HEK293 (cell line): ENCODE results near the gene HTR7.
A peak's percentile ranks its signal among the peaks of the same experiment; 100 is the strongest.

Source experiments
- CTCF ChIA-PET: fragments of 350-600 bp; formaldehyde crosslinking; extraction: SDS; loops from one replicate; lab custom pipeline; 2021; ENCODE audit warnings: antibody characterized with exemption; lab: Yijun Ruan, JAX
- POLR2A ChIA-PET: fragments of 300-600 bp; formaldehyde crosslinking; extraction: SDS; loops from one replicate; lab custom pipeline; 2020; ENCODE audit warnings: antibody characterized with exemption, inconsistent platforms; lab: Yijun Ruan, JAX
- H3K27ac ChIP-seq: fragments of 200-500 bp; sonication (Bioruptor generic); 2 replicates; pipeline ENCODE4 v1.5.1; 2014; ENCODE audit warnings: low read depth, low read length, control low read depth, inconsistent platforms; ENCODE audit errors: extremely low read depth
- H3K36me3 ChIP-seq, 2 experiments: fragments of 200-500 bp in 1 of 2; sonication (Bioruptor generic) in 1 of 2; 1 replicate in 1 of 2; 2 replicates in 1 of 2; pipeline ENCODE4 v1.5.1; 2014 to 2017; ENCODE audit warnings: inconsistent platforms in 2 of 2, low read length in 2 of 2; ENCODE audit not compliant: control insufficient read depth in 2 of 2, insufficient read depth in 1 of 2
- H3K4me1 ChIP-seq: fragments of 200-500 bp; sonication (Bioruptor generic); 2 replicates; pipeline ENCODE4 v1.5.1; 2014; ENCODE audit warnings: mild to moderate bottlenecking, low read length, inconsistent platforms; ENCODE audit not compliant: control insufficient read depth, insufficient read depth
- H3K4me3 ChIP-seq: 2 replicates; pipeline ENCODE4 v1.5.1; 2011; ENCODE audit warnings: low read depth, mild to moderate bottlenecking, control low read depth, low read length, moderate library complexity
- H3K9me3 ChIP-seq: fragments of 200-500 bp; sonication (Bioruptor generic); 2 replicates; pipeline ENCODE4 v1.5.1; 2014; ENCODE audit warnings: low read depth, low read length, inconsistent platforms; ENCODE audit not compliant: control insufficient read depth, insufficient read depth
- HOXC10 ChIP-seq: sonication (generic); formaldehyde crosslinking; IDR thresholded peaks from 2 replicates; pipeline ENCODE4 v1.8.1; 2023; ENCODE audit warnings: mild to moderate bottlenecking, missing genetic modification reagents
- KLF10 ChIP-seq: fragments of 450-650 bp; IDR thresholded peaks from 2 replicates; pipeline ENCODE4 v1.5.1; 2018; ENCODE audit warnings: missing biosample characterization, mild to moderate bottlenecking, missing genetic modification characterization
- KLF7 ChIP-seq: fragments of 450-650 bp; formaldehyde crosslinking; IDR thresholded peaks from 2 replicates; pipeline ENCODE4 v1.5.1; 2016; ENCODE audit warnings: missing biosample characterization, missing genetic modification characterization, borderline replicate concordance
- REPIN1 ChIP-seq: fragments of 450-650 bp; formaldehyde crosslinking; IDR thresholded peaks from 2 replicates; pipeline ENCODE4 v1.5.1; 2017; ENCODE audit warnings: missing biosample characterization, missing genetic modification characterization, low read depth
- SCRT2 ChIP-seq: fragments of 450-650 bp; formaldehyde crosslinking; IDR thresholded peaks from 2 replicates; pipeline ENCODE4 v1.5.1; 2016; ENCODE audit warnings: missing biosample characterization, missing genetic modification characterization
- ZBTB48 ChIP-seq: fragments of 450-650 bp; formaldehyde crosslinking; IDR thresholded peaks from 2 replicates; pipeline ENCODE4 v1.5.1; 2016; ENCODE audit warnings: missing biosample characterization, missing genetic modification characterization
- ZNF112 ChIP-seq: fragments of 450-650 bp; formaldehyde crosslinking; IDR thresholded peaks from 2 replicates; pipeline ENCODE4 v1.5.0; 2017; ENCODE audit warnings: missing biosample characterization, missing genetic modification characterization
- ZNF214 ChIP-seq: fragments of 450-650 bp; formaldehyde crosslinking; IDR thresholded peaks from 2 replicates; pipeline ENCODE4 v1.5.1; 2017; ENCODE audit warnings: missing biosample characterization, mild to moderate bottlenecking, missing genetic modification characterization, borderline replicate concordance
- ZNF404 ChIP-seq: fragments of 450-650 bp; formaldehyde crosslinking; IDR thresholded peaks from 2 replicates; pipeline ENCODE4 v1.5.1; 2017; ENCODE audit warnings: missing biosample characterization, missing genetic modification characterization
- ZNF426 ChIP-seq: fragments of 450-650 bp; formaldehyde crosslinking; IDR thresholded peaks from 2 replicates; pipeline ENCODE4 v1.5.1; 2017; ENCODE audit warnings: missing biosample characterization, missing genetic modification characterization, mild to moderate bottlenecking, inconsistent platforms, moderate library complexity
- ZNF558 ChIP-seq: fragments of 450-650 bp; formaldehyde crosslinking; IDR thresholded peaks from 2 replicates; pipeline ENCODE4 v1.5.1; 2016; ENCODE audit warnings: missing biosample characterization, missing genetic modification characterization
- ZNF561 ChIP-seq: fragments of 450-650 bp; IDR thresholded peaks from 2 replicates; pipeline ENCODE4 v1.5.1; 2018; ENCODE audit warnings: missing biosample characterization, missing genetic modification characterization, borderline replicate concordance
- ZNF624 ChIP-seq: fragments of 450-650 bp; formaldehyde crosslinking; IDR thresholded peaks from 2 replicates; pipeline ENCODE4 v1.5.1; 2017; ENCODE audit warnings: missing biosample characterization, missing genetic modification characterization
- ZNF654 ChIP-seq: fragments of 450-650 bp; formaldehyde crosslinking; IDR thresholded peaks from 2 replicates; pipeline ENCODE4 v1.5.1; 2016; ENCODE audit warnings: low read depth, missing biosample characterization, missing genetic modification characterization
- ZNF660 ChIP-seq: fragments of 450-650 bp; IDR thresholded peaks from 2 replicates; pipeline ENCODE4 v1.5.1; 2018; ENCODE audit warnings: missing biosample characterization, mild to moderate bottlenecking, missing genetic modification characterization
- ZNF677 ChIP-seq: fragments of 450-650 bp; IDR thresholded peaks from 2 replicates; pipeline ENCODE4 v1.5.0; 2018; ENCODE audit warnings: missing biosample characterization, mild to moderate bottlenecking, missing genetic modification characterization, moderate library complexity
- ZNF701 ChIP-seq: fragments of 450-650 bp; formaldehyde crosslinking; IDR thresholded peaks from 2 replicates; pipeline ENCODE4 v1.5.1; 2016; ENCODE audit warnings: missing biosample characterization, missing genetic modification characterization
- TF ChIP-seq, protein P1 (sequence below): fragments of 450-650 bp; formaldehyde crosslinking; IDR thresholded peaks from 2 replicates; pipeline ENCODE4 v1.5.1; 2016; ENCODE audit warnings: missing biosample characterization, missing genetic modification characterization
- TF ChIP-seq, protein P2 (sequence below): fragments of 450-650 bp; formaldehyde crosslinking; IDR thresholded peaks from 2 replicates; pipeline ENCODE4 v1.5.1; 2016; ENCODE audit warnings: missing biosample characterization, missing genetic modification characterization
- TF ChIP-seq, protein P3 (sequence below): fragments of 450-650 bp; formaldehyde crosslinking; IDR thresholded peaks from 2 replicates; pipeline ENCODE4 v1.5.1; 2016; ENCODE audit warnings: missing biosample characterization, missing genetic modification characterization
- TF ChIP-seq, protein P4 (sequence below): fragments of 450-650 bp; formaldehyde crosslinking; IDR thresholded peaks from 2 replicates; pipeline ENCODE4; 2016; ENCODE audit warnings: missing biosample characterization, missing genetic modification characterization

HTR7 gene

DNA sequence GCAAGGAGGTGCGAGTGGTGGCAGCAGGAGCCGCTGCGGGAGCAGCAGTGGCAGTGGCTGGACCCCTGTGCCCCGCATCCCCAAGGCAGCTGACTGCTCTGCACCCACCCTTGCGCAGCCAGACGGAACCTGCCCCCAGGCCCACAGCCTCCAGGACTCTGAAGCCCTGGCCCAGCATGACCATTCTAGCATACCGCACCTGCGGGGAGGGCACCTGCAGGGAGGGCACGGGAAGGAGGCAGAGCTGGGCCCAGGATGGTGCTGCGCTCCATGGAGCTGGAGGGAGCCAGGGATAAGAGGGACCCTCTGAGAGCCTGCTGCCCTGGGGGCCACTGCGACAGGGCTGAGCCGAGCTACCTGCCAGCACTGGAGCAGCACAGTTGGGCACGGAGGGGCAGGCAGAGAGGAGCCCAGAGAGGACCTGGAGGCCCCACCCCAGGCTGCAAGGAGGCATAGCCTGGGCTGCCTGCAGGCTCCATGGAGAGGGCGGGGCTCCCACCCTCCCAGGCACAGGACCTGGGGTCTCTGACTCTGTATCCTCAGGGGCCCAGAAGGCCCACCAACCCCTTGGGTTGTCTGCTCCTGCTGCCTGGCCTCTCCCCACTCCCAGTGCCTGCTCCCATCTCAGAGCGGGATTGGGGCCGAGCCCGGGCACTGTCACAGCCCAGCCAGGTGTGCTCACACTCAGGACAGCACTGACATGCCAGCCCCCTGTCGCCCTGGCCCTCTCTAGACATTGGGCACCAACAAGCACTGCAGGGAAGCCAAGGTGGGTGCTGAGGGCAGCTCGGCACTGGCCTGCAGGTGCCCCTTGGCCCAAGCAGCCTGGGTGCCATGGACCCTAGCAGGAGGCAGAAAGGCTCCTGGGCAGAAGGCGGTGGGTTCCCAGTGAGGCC is 87.6 kb downstream of the HTR7 start (continued):
- no peak for TF ChIP-seq ZNF112 (tag by site-specific recombination)
- no peak for TF ChIP-seq KLF7 (tag by site-specific recombination)
- TF ChIP-seq ZNF558 (tag by site-specific recombination) = no peak
- TF ChIP-seq, all 188 proteins: peak for 0

DNA sequence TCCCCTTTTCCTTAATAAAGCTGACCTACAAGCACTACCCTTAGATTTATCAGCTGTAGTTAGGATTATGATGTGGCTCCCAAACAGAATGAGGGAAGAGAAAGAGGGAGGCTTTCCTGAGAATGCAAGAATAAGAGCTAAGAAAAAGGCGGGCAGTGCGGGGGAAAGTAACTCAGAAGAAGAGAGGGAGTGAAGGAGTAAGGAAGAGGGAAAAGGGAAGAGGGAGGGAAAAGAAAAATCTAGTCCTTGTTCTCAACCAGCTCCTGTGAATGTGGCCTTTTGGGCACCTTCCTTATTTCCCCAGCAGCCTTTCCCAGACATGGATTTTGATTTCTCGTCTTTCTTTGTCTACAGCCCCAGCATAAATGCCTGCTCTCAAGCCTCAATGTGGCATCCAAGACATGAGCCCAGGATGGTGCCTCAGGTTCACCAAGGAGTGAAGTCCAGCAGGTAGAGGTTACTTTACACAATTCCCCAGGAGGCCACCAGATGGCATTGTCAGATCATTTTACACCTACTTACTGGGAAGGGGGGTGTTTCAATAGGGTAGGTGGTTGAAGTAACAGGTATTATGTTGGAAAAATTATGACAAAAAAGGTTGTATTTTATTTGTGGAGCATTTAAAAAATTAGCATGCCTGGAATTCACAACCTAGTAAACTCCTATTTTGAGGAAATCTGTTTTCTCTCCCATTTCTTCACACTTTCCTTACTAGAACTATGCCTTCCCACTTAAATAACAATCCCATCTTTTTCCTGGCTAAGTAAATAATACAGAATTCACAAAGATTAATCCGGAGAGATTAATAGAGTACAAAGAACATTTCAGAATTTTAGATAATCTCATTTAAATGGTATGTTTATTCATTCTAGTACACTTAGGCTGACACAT is 106.5 kb downstream of the HTR7 start:
- no peak overlapping the region for H3K4me3 ChIP-seq
- H3K27ac ChIP-seq = no peak overlapping the region
- no peaks in the 10 kb centered on the region for H3K4me1 ChIP-seq
- no peaks in the 10 kb centered on the region for H3K36me3 ChIP-seq
- CTCF ChIA-PET = interaction anchor here (0.6 to 15.2 kb wide), 22 partner anchors 8 to 660 kb away, joined by 3 to 199 read pairs (median 4); partner anchors contain the start of gene HTR7
- TF ChIP-seq ZNF654 (tag by site-specific recombination) (peak; percentile 81), KLF10 (tag by site-specific recombination) (no peak), ZNF660 (tag by site-specific recombination) (0 out of 2 replicates have a peak, but pooled peaks have one; percentile 23), HOXC10 (CRISPR knock-in tag) (no peak), ZNF426 (tag by site-specific recombination) (no peak), ZNF624 (tag by site-specific recombination) (no peak), ZNF677 (no peak), ZNF561 (no peak), REPIN1 (tag by site-specific recombination) (no peak), ZNF404 (no peak), SCRT2 (peak; percentile 91), ZNF701 (tag by site-specific recombination) (no peak), ZBTB48 (no peak), ZNF214 (tag by site-specific recombination) (no peak)
- TF ChIP-seq, protein P1, sequence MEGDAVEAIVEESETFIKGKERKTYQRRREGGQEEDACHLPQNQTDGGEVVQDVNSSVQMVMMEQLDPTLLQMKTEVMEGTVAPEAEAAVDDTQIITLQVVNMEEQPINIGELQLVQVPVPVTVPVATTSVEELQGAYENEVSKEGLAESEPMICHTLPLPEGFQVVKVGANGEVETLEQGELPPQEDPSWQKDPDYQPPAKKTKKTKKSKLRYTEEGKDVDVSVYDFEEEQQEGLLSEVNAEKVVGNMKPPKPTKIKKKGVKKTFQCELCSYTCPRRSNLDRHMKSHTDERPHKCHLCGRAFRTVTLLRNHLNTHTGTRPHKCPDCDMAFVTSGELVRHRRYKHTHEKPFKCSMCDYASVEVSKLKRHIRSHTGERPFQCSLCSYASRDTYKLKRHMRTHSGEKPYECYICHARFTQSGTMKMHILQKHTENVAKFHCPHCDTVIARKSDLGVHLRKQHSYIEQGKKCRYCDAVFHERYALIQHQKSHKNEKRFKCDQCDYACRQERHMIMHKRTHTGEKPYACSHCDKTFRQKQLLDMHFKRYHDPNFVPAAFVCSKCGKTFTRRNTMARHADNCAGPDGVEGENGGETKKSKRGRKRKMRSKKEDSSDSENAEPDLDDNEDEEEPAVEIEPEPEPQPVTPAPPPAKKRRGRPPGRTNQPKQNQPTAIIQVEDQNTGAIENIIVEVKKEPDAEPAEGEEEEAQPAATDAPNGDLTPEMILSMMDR = peak; percentile 52; the same call in 1 of the 2 replicates
- TF ChIP-seq, protein P2, sequence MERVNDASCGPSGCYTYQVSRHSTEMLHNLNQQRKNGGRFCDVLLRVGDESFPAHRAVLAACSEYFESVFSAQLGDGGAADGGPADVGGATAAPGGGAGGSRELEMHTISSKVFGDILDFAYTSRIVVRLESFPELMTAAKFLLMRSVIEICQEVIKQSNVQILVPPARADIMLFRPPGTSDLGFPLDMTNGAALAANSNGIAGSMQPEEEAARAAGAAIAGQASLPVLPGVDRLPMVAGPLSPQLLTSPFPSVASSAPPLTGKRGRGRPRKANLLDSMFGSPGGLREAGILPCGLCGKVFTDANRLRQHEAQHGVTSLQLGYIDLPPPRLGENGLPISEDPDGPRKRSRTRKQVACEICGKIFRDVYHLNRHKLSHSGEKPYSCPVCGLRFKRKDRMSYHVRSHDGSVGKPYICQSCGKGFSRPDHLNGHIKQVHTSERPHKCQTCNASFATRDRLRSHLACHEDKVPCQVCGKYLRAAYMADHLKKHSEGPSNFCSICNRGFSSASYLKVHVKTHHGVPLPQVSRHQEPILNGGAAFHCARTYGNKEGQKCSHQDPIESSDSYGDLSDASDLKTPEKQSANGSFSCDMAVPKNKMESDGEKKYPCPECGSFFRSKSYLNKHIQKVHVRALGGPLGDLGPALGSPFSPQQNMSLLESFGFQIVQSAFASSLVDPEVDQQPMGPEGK (tag by site-specific recombination) = peak; percentile 15; the same call in 1 of the 2 replicates
- TF ChIP-seq, protein P3, sequence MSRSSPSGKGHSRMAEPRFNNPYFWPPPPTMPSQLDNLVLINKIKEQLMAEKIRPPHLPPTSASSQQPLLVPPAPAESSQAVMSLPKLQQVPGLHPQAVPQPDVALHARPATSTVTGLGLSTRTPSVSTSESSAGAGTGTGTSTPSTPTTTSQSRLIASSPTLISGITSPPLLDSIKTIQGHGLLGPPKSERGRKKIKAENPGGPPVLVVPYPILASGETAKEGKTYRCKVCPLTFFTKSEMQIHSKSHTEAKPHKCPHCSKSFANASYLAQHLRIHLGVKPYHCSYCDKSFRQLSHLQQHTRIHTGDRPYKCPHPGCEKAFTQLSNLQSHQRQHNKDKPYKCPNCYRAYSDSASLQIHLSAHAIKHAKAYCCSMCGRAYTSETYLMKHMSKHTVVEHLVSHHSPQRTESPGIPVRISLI (tag by site-specific recombination) = no peak
- TF ChIP-seq, protein P4, sequence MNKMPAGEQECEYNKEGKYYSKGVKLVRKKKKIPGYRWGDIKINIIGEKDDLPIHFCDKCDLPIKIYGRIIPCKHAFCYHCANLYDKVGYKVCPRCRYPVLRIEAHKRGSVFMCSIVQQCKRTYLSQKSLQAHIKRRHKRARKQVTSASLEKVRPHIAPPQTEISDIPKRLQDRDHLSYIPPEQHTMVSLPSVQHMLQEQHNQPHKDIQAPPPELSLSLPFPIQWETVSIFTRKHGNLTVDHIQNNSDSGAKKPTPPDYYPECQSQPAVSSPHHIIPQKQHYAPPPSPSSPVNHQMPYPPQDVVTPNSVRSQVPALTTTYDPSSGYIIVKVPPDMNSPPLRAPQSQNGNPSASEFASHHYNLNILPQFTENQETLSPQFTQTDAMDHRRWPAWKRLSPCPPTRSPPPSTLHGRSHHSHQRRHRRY = no peak
- TF ChIP-seq, all 188 proteins: peak for 5
- H3K9me3 ChIP-seq = no peaks in the 10 kb centered on the region
- POLR2A ChIA-PET = no interaction called here
